Gastroesophageal sphincter (tissue), 2 donors: Measurements from ENCODE around the gene MAML3.

Experiments used
- EP300 ChIP-seq: sonication (generic); formaldehyde crosslinking; IDR thresholded peaks from one replicate; pipeline ENCODE4 v1.6.1; 2017; ENCODE audit warnings: antibody characterized with exemption, mild to moderate bottlenecking
- POLR2AphosphoS5 ChIP-seq: sonication (generic); formaldehyde crosslinking; IDR thresholded peaks from one replicate; pipeline ENCODE4 v1.6.1; 2017; ENCODE audit warnings: antibody characterized with exemption

GRCh38 chr4:139700568-139700967, 453.4 kb downstream of the MAML3 start:
- TF ChIP-seq POLR2AphosphoS5 (no peak), EP300 (no peak)
